ENCODE results near the gene ARMS2. TPM values are rescaled to one million over a fixed set of nuclear protein-coding genes. Genes with fewer than 3 reads are reported as not detected.

Gene ARMS2
- polyA plus RNA-seq, 1 of the 3 experiments (the other 2 are of a cell fraction), result not detected

- H3K4me3 ChIP-seq (ENCODE audit: low read depth in 2 of 2, low read length in 1 of 2), result no peak overlapping the region
- H3K27me3 ChIP-seq (ENCODE audit: insufficient read depth), result no peaks in the 10 kb centered on the region
- H3K9me3 ChIP-seq, result no peaks in the 10 kb centered on the region
- H3K36me3 ChIP-seq (replicated peaks in 1 of 2; ENCODE audit: control insufficient read depth in 1 of 2, insufficient read depth in 2 of 2, low read length in 1 of 2), result no peaks in the 10 kb centered on the region
- WGBS (ENCODE audit: low lambda C conversion rate), result 95% methylated on average over 8 of the region's 8 CpGs
- H2AFZ ChIP-seq (ENCODE audit: low read depth), result no peak overlapping the region
- H3K9ac ChIP-seq, result no peak overlapping the region
- H3K79me2 ChIP-seq (ENCODE audit: insufficient read depth), result peaks cover 76% of the 10 kb centered on the region
- DNase-seq, result no peak
- TF ChIP-seq RAD21 (IDR thresholded peaks at IDR 0.05; ENCODE audit: low read length) (no peak), YY1 (IDR thresholded peaks at IDR 0.05; ENCODE audit: low read depth) (no peak), MAX (IDR thresholded peaks at IDR 0.05; ENCODE audit: low read depth) (no peak), RCOR1 (IDR thresholded peaks at IDR 0.05; ENCODE audit: low read length) (no peak), USF1 (IDR thresholded peaks at IDR 0.05; ENCODE audit: borderline replicate concordance, low read depth) (no peak), CHD2 (IDR thresholded peaks at IDR 0.05; ENCODE audit: low read length, partially characterized antibody) (no peak), TEAD4 (IDR thresholded peaks at IDR 0.05; ENCODE audit: borderline replicate concordance, insufficient read depth) (no peak), TAF1 (IDR thresholded peaks at IDR 0.05; ENCODE audit: borderline replicate concordance, low read depth, low read length) (no peak), NRF1 (IDR thresholded peaks at IDR 0.05; ENCODE audit: low read depth, low read length) (no peak), ZBTB33 (IDR thresholded peaks at IDR 0.05; ENCODE audit: borderline replicate concordance, low read depth) (no peak), JUND (IDR thresholded peaks at IDR 0.05) (no peak), SIN3A (IDR thresholded peaks at IDR 0.05; ENCODE audit: borderline replicate concordance, low read depth, low read length) (no peak), MEF2A (IDR thresholded peaks at IDR 0.05; ENCODE audit: borderline replicate concordance, low read depth) (no peak)
- peaks cover 8% of the 10 kb centered on the region; the same call in 1 of the 2 replicates for H4K20me1 ChIP-seq (ENCODE audit: insufficient read depth)
- H3K4me1 ChIP-seq (ENCODE audit: control insufficient read depth in 1 of 2, insufficient read depth in 2 of 2, low read depth in 1 of 2, low read length in 1 of 2), result peaks cover 24 to 45% of the 10 kb centered on the region in 2 experiments
- peaks cover 25% of the 10 kb centered on the region for H3F3A ChIP-seq (replicated peaks; ENCODE audit: insufficient read depth)
- no peaks in the 10 kb centered on the region for H3K9me2 ChIP-seq
- H3K4me2 ChIP-seq, result no peak overlapping the region
- H3K27ac ChIP-seq (ENCODE audit: low read depth in 2 of 2, low read length in 1 of 2), result no peak overlapping the region; a peak in 1 of 4 replicates
- ChIA-PET POLR2A (no interaction called here), CTCF (interaction anchor here (2.0 kb wide), 1 partner anchor 92 kb away, joined by 5 read pairs; no protein-coding TSS in a partner anchor)
Observed at GRCh38 chr10:122473116-122473515, 18.7 kb downstream of the ARMS2 start.

GRCh38 chr10:122474131-122474818, 19.8 kb downstream of the ARMS2 start:
- peak overlapping the region; percentile 50; the same call in 1 of the 2 replicates for H3K4me2 ChIP-seq
- POLR2A ChIA-PET, result no interaction called here
- H3F3A ChIP-seq (replicated peaks; ENCODE audit: insufficient read depth), result peaks cover 17% of the 10 kb centered on the region
- H3K9ac ChIP-seq, result no peak overlapping the region
- H3K4me3 ChIP-seq (ENCODE audit: low read depth in 2 of 2, low read length in 1 of 2), result no peak overlapping the region
- peaks cover 84% of the 10 kb centered on the region for H3K79me2 ChIP-seq (ENCODE audit: insufficient read depth)
- DNase-seq, result peak; percentile 60
- CTCF ChIA-PET, result interaction anchor here (0.6 to 2.0 kb wide), 3 partner anchors 41 to 92 kb away, joined by 3 to 5 read pairs (median 4); no protein-coding TSS in a partner anchor
- peaks cover 8% of the 10 kb centered on the region; the same call in 1 of the 2 replicates for H4K20me1 ChIP-seq (ENCODE audit: insufficient read depth)
- H3K9me3 ChIP-seq, result no peaks in the 10 kb centered on the region
- WGBS (ENCODE audit: low lambda C conversion rate), result 70% methylated on average over 14 of the region's 15 CpGs
- H3K27ac ChIP-seq (ENCODE audit: low read depth in 2 of 2, low read length in 1 of 2), result peak overlapping the region in 1 of 2 experiments; percentile 49; a peak in 3 of 4 replicates
- H3K36me3 ChIP-seq (replicated peaks in 1 of 2; ENCODE audit: control insufficient read depth in 1 of 2, insufficient read depth in 2 of 2, low read length in 1 of 2), result no peaks in the 10 kb centered on the region
- peaks cover 24 to 45% of the 10 kb centered on the region in 2 experiments for H3K4me1 ChIP-seq (ENCODE audit: control insufficient read depth in 1 of 2, insufficient read depth in 2 of 2, low read depth in 1 of 2, low read length in 1 of 2)
- no peak overlapping the region for H2AFZ ChIP-seq (ENCODE audit: low read depth)
- no peaks in the 10 kb centered on the region for H3K27me3 ChIP-seq (ENCODE audit: insufficient read depth)
- H3K9me2 ChIP-seq, result no peaks in the 10 kb centered on the region
- TF ChIP-seq JUND (IDR thresholded peaks at IDR 0.05), result no peak
- TF ChIP-seq TAF1 (IDR thresholded peaks at IDR 0.05; ENCODE audit: borderline replicate concordance, low read depth, low read length), result no peak
- 0 out of 2 replicates have a peak, but pooled peaks have one; percentile 11 for TF ChIP-seq NFIC (IDR thresholded peaks at IDR 0.05; ENCODE audit: borderline replicate concordance)
- no peak for TF ChIP-seq YY1 (IDR thresholded peaks at IDR 0.05; ENCODE audit: low read depth)
- TF ChIP-seq TEAD4 (IDR thresholded peaks at IDR 0.05; ENCODE audit: borderline replicate concordance, insufficient read depth), result no peak
- TF ChIP-seq EZH2phosphoT487 (IDR thresholded peaks at IDR 0.05; ENCODE audit: borderline replicate concordance, low read depth), result no peak
- TF ChIP-seq RFX5 (IDR thresholded peaks at IDR 0.05; ENCODE audit: low read length), result no peak
- TF ChIP-seq POLR2AphosphoS5 (IDR thresholded peaks at IDR 0.05; ENCODE audit: low read depth, low read length), result no peak
- TF ChIP-seq NRF1 (IDR thresholded peaks at IDR 0.05; ENCODE audit: low read depth, low read length), result no peak
- TF ChIP-seq CHD2 (IDR thresholded peaks at IDR 0.05; ENCODE audit: low read length, partially characterized antibody), result no peak
- no peak for TF ChIP-seq RAD21 (IDR thresholded peaks at IDR 0.05; ENCODE audit: low read length)
- TF ChIP-seq CTCF (IDR thresholded peaks at IDR 0.05), result no peak
- no peak for TF ChIP-seq FOXJ3 (CRISPR knock-in tag; IDR thresholded peaks at IDR 0.05)
- TF ChIP-seq MXI1 (IDR thresholded peaks at IDR 0.05; ENCODE audit: low read depth, low read length), result no peak
